ENCODE measurements around the gene FPR2. TPM values are rescaled to one million over a fixed set of nuclear protein-coding genes. Genes with fewer than 3 reads are reported as not detected.

The FPR2 gene
- total RNA-seq, 1 donor: not detected

DNA sequence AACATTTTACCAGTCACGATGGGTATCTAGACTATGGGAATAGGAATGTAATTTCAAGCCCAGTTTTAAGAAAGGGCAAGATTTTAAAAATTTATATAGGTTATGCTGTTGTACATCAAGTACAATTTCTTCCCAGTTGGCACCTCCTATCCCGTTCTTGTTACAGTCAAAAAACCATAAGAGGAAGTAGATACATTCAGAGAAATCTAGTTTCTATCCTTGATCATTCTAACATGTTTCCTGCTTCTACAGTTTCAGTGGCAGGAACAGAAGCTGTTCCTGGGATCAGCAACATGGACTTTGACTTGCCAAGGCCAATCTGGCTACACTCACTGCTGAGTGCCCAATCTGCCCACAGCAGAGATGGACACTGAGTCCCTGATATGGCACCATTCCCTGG lies 19.3 kb downstream of the FPR2 start:
- DNase-seq (ENCODE audit: low read depth): no peak
- H3K4me3 ChIP-seq (ENCODE audit: low read depth, low read length): no peak overlapping the region
- TF ChIP-seq, protein P1, sequence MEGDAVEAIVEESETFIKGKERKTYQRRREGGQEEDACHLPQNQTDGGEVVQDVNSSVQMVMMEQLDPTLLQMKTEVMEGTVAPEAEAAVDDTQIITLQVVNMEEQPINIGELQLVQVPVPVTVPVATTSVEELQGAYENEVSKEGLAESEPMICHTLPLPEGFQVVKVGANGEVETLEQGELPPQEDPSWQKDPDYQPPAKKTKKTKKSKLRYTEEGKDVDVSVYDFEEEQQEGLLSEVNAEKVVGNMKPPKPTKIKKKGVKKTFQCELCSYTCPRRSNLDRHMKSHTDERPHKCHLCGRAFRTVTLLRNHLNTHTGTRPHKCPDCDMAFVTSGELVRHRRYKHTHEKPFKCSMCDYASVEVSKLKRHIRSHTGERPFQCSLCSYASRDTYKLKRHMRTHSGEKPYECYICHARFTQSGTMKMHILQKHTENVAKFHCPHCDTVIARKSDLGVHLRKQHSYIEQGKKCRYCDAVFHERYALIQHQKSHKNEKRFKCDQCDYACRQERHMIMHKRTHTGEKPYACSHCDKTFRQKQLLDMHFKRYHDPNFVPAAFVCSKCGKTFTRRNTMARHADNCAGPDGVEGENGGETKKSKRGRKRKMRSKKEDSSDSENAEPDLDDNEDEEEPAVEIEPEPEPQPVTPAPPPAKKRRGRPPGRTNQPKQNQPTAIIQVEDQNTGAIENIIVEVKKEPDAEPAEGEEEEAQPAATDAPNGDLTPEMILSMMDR (IDR thresholded peaks at IDR 0.05; ENCODE audit: insufficient read depth, low read length): no peak

DNA sequence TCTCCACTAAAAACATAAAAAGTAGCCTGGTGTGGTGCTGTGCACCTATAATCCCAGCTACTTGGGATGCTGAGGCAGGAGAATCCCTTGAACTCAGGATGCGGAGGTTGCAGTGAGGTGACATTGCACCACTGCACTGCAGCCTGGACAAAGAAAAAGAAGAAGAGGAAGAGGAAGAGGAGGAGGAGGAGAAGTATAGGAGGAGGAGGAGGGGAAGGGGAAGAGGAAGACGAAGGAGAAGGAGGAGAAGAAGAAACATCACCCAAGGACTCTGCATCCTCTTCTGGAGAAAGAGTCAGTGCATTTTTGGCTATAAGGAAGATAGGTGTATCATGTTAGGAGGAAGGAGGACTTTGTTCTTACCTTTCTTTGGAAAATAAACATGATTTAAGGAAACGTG lies 21.0 kb downstream of the FPR2 start:
- DNase-seq (ENCODE audit: low read depth): no peak
- H3K4me3 ChIP-seq (ENCODE audit: low read depth, low read length): no peak overlapping the region
- TF ChIP-seq, protein P1 (IDR thresholded peaks at IDR 0.05; ENCODE audit: insufficient read depth, low read length): no peak

DNA sequence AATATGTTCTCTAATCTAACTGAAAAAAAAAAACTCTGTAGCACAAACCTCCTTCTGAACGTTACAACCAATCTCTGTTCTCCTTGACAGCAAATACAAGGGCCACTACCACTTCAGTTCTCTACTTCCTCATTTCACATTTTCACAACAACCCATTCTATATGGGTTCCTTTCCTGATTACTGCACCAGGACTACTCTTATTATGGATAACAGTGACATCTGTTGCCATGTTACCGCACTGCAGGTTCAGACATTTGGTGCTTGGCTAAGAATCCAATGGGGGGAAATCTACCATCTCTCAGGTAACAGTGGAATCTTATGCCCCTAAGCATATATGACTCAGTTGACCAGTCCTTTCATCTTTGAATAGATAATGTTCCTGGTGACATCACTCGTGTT lies 22.4 kb downstream of the FPR2 start:
- peak; percentile 30 for DNase-seq (ENCODE audit: low read depth)
- TF ChIP-seq, protein P1 (IDR thresholded peaks at IDR 0.05; ENCODE audit: insufficient read depth, low read length): peak; percentile 35
- no peak overlapping the region for H3K4me3 ChIP-seq (ENCODE audit: low read depth, low read length)

DNA sequence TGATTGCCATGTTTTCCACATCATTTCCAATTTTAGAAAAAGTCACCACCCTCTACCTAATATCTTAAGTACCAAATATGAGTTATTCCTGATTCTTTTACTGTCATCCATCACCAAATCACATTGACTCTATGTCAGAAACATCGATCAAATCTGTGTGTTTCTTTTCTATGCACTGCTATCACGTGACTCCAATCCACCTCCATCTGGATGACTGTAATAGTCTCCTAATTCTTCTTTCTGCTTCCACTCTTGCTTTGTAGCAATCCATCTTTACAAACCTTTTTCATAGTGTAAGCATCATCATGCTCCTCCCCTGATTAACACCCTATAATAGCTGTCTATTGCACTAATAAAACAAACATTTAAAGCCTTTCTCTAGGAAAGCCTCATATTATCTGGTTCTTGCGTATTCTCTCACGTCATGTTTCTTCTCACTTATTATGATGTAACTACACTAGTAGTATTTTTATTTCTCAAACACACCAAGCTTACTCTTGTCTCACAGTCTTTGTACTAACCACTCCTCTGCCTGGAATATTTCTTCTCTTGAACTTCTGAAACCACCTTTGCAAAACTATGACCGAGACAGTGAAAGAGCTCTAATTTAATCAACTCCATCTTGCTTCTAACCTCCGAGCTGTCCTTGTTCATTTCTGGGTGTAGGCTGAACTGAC lies 23.3 kb downstream of the FPR2 start:
- no peak for DNase-seq (ENCODE audit: low read depth)
- no peak overlapping the region for H3K4me3 ChIP-seq (ENCODE audit: low read depth, low read length)
- TF ChIP-seq, protein P1 (IDR thresholded peaks at IDR 0.05; ENCODE audit: insufficient read depth, low read length): no peak

DNA sequence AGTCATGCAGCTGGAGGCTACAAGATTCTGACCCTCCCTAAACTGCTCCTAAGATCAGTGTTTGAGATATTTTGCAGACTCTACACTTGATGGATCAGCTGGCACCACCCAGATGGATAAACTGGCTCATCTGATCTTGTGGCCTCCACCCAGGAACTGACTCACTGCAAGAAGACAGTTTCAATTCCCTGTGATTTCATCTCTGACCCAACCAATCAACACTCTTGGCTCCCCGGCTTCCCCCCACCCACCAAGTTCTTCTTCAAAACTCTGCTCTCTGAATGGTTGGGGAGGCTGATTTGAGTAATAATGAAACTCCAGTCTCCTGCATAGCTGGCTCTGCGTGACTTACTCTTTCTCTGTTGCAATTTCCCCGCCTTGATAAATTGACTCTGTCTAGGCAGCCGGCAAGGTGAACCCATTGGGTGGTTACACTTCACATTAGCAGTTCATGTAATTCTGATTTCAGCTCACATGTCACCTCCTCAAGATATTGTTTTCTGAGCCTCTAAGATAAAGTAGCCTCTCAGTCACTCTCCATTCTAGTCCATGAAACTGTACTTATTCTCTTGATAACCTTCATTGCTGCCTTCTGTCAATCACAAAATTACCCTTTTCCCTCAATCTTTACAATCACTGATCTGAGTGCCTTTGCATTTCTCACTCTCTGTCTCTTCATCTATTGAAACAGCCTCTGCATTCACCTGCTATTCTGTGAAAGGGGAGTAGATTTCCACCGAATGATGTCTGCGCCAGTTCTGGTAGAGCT lies 24.1 kb downstream of the FPR2 start:
- peak; percentile 92 for DNase-seq (ENCODE audit: low read depth)
- H3K4me3 ChIP-seq (ENCODE audit: low read depth, low read length): no peak overlapping the region
- TF ChIP-seq, protein P1 (IDR thresholded peaks at IDR 0.05; ENCODE audit: insufficient read depth, low read length): no peak

DNA sequence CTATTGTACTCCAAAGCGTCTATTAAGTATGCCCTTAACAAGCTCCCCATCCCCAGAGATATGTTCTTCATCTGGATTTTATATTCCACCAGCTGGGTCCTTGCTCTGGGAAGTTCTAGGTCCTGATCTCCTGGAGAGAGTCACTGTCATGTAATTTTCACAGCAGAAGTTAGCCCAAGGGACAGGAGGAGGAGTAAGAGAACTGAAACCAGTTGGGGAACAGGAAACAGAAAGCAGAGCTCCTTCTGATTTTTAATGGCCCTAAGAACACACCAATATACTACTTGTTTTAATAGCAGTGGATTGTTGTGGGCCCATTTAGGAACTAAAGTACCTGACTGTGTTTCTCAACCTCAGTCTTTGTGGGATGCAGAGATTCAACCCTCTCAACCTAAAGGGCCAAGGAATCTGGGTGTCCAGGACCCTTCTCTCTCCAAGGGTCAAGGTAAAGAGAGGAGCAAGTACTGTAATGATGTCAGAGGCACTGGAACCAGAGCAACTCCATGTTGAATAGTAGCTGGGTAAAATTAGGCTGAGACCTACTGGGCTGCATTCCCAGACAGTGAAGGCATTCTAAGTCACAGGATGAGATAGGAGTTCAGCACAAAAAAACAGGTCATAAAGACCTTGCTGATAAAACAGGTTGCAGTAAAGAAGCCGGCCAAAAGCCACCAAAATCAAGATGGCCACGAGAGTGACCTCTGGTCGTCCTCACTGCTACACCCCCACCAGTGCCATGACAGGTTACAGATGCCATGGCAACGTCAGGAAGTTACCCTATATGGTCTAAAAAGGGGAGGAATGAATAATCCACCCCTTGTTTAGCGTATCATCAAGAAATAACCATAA lies 25.9 kb downstream of the FPR2 start:
- H3K4me3 ChIP-seq (ENCODE audit: low read depth, low read length): no peak overlapping the region
- TF ChIP-seq, protein P1 (IDR thresholded peaks at IDR 0.05; ENCODE audit: insufficient read depth, low read length): no peak
- no peak for DNase-seq (ENCODE audit: low read depth)

Measured in fibroblast of the aortic adventitia (primary cell).